Kidney tubule cell (primary cell): ENCODE data around the gene FAM149B1.

ENCODE experiments used
- DNase-seq: peaks from one replicate; pipeline ENCODE4 v3.0.0-alpha.2; 2018; ENCODE audit warnings: low spot score

Gene FAM149B1

DNA sequence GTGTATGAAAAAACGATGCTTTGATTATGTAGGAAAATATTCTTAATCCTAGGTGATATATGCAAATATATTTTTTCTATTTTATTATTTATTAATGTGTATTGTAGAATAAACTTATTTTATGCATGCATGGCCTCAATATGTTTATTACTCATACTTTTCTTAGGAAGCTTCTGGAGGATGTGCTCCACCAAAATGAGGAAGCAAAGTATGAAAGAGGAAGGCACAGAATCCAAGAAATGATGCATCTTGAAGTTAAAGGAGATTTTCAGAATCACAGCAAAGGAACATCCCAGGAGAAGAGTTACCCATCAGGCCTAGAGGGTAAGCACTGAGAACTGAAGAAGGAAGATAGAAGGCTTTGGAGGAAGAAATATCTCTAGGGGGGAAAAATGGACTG is 119.5 kb downstream of the FAM149B1 start:
- no peak for DNase-seq

- DNase-seq, result no peak
Measured at GRCh38 chr10:73289958-73290357, 122.0 kb downstream of the FAM149B1 start.

- no peak for DNase-seq
Measured at GRCh38 chr10:73293461-73293860, 125.5 kb downstream of the FAM149B1 start.
